Coronary artery (tissue), 2 donors: ENCODE data around the gene PLA2G15.
"Not testable (repeated sequence)": the region's sequence is repeated elsewhere in the genome, so short reads cannot be mapped to it uniquely, and the experiment has no call there.

ENCODE experiments used
- DNase-seq: peaks from one replicate; pipeline ENCODE4 v3.0.0-alpha.2; 2017; ENCODE audit warnings: low spot score
- H3K27ac ChIP-seq, 2 donors: fragments of 200-600 bp; sonication (generic); one replicate each; pipeline ENCODE4 v1.5.1; 2016 to 2019
- H3K4me3 ChIP-seq: fragments of 200-600 bp; sonication (generic); 2 replicates; pipeline ENCODE4 v1.5.1; 2016; ENCODE audit warnings: mild to moderate bottlenecking, moderate library complexity
- TF ChIP-seq, protein P1 (sequence below): fragments of 200-600 bp; sonication (generic); IDR thresholded peaks from one replicate; pipeline ENCODE4 v1.5.1; 2019; ENCODE audit warnings: antibody characterized with exemption

The PLA2G15 gene

GRCh38 chr16:68284847-68285246, 39.7 kb downstream of the PLA2G15 start:
- Histone ChIP-seq H3K27ac (peak overlapping the region in 1 of 2 donors; percentile 72), H3K4me3 (no peak overlapping the region)
- TF ChIP-seq, protein P1, sequence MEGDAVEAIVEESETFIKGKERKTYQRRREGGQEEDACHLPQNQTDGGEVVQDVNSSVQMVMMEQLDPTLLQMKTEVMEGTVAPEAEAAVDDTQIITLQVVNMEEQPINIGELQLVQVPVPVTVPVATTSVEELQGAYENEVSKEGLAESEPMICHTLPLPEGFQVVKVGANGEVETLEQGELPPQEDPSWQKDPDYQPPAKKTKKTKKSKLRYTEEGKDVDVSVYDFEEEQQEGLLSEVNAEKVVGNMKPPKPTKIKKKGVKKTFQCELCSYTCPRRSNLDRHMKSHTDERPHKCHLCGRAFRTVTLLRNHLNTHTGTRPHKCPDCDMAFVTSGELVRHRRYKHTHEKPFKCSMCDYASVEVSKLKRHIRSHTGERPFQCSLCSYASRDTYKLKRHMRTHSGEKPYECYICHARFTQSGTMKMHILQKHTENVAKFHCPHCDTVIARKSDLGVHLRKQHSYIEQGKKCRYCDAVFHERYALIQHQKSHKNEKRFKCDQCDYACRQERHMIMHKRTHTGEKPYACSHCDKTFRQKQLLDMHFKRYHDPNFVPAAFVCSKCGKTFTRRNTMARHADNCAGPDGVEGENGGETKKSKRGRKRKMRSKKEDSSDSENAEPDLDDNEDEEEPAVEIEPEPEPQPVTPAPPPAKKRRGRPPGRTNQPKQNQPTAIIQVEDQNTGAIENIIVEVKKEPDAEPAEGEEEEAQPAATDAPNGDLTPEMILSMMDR = no peak
- DNase-seq = no peak

DNA sequence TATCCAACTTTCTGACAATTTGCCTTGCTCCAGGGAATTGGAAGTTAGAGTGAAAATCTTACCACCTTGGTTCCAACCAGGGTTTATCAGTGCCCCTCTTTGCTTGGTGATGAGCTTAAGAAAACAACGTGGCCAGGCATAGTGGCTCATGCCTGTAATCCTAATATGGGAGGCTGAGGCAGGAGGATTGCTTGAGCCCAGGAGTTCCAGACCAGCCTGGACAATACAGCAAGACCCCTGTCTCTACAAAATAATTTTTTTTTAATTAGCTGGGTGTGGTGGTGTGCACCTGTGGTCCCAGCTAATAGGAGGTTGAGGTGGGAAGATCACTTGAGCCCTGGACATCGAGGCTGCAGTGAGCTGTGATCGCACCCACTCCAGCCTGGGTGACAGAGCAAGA, 40.5 kb downstream of the PLA2G15 start:
- Histone ChIP-seq H3K27ac (peak overlapping the region in 1 of 2 donors; percentile 72), H3K4me3 (no peak overlapping the region)
- TF ChIP-seq, protein P1 = no peak

GRCh38 chr16:68286153-68287074, 41.2 kb downstream of the PLA2G15 start:
- Histone ChIP-seq H3K27ac (peak overlapping the region in 1 of 2 donors; percentile 86), H3K4me3 (no peak overlapping the region)
- TF ChIP-seq, protein P1 = no peak
- no peak for DNase-seq

More for the DNA sequence above, 40.5 kb downstream of the PLA2G15 start:
- no peak for DNase-seq

GRCh38 chr16:68287276-68288251, 42.4 kb downstream of the PLA2G15 start:
- DNase-seq = peak; percentile 86
- peak overlapping the region; percentile 70 to 86 for H3K27ac ChIP-seq
- TF ChIP-seq, protein P1 = no peak
- H3K4me3 ChIP-seq = no peak overlapping the region

DNA sequence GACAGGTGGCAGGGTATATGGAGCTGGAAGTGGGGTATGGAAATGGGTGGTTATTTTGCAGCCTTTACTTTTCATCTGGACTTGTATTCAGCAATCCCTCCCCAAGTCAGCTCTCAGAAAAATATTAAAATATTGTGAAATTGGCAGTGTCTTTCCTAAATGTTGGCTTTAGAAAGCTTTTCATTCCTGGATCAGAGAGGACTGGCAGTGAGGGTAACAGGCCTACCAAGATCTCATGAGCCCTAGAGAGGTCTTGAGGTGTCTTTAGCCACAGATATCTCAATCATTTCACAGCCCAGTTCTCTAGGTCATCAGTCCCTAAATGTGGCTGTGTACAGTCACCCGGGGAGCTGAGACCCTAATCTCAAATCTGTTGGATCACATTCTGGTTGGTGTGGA, 43.1 kb downstream of the PLA2G15 start:
- TF ChIP-seq, protein P1 = no peak
- H3K27ac ChIP-seq = peak overlapping the region; percentile 55 to 86
- no peak overlapping the region for H3K4me3 ChIP-seq
- DNase-seq = no peak

- H3K4me3 ChIP-seq, DNase-seq: not testable (repeated sequence)
- peak overlapping the region in 1 of 2 donors; percentile 86 for H3K27ac ChIP-seq
Observed at GRCh38 chr16:68288796-68289195, 43.6 kb downstream of the PLA2G15 start.

DNA sequence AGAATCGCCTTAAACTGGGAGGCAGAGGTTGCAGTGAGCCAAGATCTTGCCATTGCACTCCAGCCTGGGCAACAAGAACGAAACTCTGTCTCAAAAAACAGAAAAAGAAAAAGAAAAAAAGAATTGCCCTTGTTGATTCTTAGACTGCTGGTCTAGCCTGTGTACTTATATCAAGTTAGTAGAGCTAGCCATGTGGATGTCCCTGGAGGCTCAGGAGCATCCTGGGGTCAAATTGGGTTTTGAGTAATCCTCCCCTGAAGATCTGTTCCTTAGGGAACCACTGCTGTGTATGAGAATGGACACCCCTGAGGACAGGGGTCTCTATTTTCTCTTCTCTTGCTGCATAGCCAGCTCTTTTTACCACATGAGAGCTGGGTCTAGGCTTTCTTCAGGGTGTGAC, 44.0 kb downstream of the PLA2G15 start:
- no peak for DNase-seq
- H3K4me3 ChIP-seq = no peak overlapping the region
- peak overlapping the region in 1 of 2 donors; percentile 42 for H3K27ac ChIP-seq
- TF ChIP-seq, protein P1 = no peak
